Lower leg skin (tissue), 4 donors: Measurements from ENCODE around the gene NOD1. TPM values are rescaled to one million over a fixed set of nuclear protein-coding genes. Genes with fewer than 3 reads are reported as not detected.
A peak's percentile ranks its signal among the peaks of the same experiment; 100 is the strongest.

ENCODE experiments used
- DNase-seq, 2 donors: peaks; one replicate each; pipeline ENCODE4 v3.0.0-alpha.2; 2019; ENCODE audit warnings: low spot score in 2 of 2
- H3K4me3 ChIP-seq: fragments of 200-600 bp; sonication (generic); 2 replicates; pipeline ENCODE4 v1.5.1; 2017; ENCODE audit warnings: mild to moderate bottlenecking, low read depth; ENCODE audit not compliant: poor library complexity, severe bottlenecking
- CTCF ChIP-seq, 3 donors: fragments of 450-650 bp; IDR thresholded peaks; one replicate each; pipeline ENCODE4 v1.5.1; 2016; ENCODE audit warnings: antibody characterized with exemption in 3 of 3, mild to moderate bottlenecking in 3 of 3, moderate library complexity in 2 of 3
- POLR2A ChIP-seq, 2 donors: fragments of 450-650 bp; IDR thresholded peaks; one replicate each; pipeline ENCODE4 v1.6.1; 2016 to 2017; ENCODE audit warnings: antibody characterized with exemption in 2 of 2, mild to moderate bottlenecking in 1 of 2, moderate library complexity in 1 of 2
- WGBS, 2 donors: methylation state at CpG; one replicate each; pipeline ENCODE4 v1.1.5; 2018; 5-methylcytosine and 5-hydroxymethylcytosine counted together
- intact Hi-C: fragments of 100-400 bp; cut with DNase I; formaldehyde crosslinking; loops from one replicate; pipeline ENCODE4 v1.15.0; 2023; ENCODE audit warnings: low total_unique reads
- total RNA-seq, 4 donors: library from RNA; depleted of rRNA; stranded (reverse); fragments of >200 nt; gene quantifications; one replicate each; pipeline ENCODE4 v1.1.0, GENCODE V29; 2016

NOD1 gene
- total RNA-seq, 4 donors from 2014 or later = 5.1 to 14.5 (median 10.9) TPM

GRCh38 chr7:30472784-30473775 is 5.5 kb downstream of the NOD1 start:
- intact Hi-C loops = no loop called here
- WGBS, 2 donors = 59 to 77% methylated on average over 4 of the region's 4 CpGs
- no peak for DNase-seq
- TF ChIP-seq POLR2A (IDR thresholded peaks at IDR 0.05) (no peak), CTCF (IDR thresholded peaks at IDR 0.05) (no peak)
- H3K4me3 ChIP-seq = no peak overlapping the region

GRCh38 chr7:30472081-30472783 is 6.4 kb downstream of the NOD1 start:
- WGBS, 2 donors = 87 to 91% methylated on average over 4 of the region's 4 CpGs
- intact Hi-C loops = no loop called here
- H3K4me3 ChIP-seq = no peak overlapping the region
- DNase-seq = peak in 1 of 2 donors; percentile 12
- TF ChIP-seq CTCF (IDR thresholded peaks at IDR 0.05) (no peak), POLR2A (IDR thresholded peaks at IDR 0.05) (no peak)

DNA sequence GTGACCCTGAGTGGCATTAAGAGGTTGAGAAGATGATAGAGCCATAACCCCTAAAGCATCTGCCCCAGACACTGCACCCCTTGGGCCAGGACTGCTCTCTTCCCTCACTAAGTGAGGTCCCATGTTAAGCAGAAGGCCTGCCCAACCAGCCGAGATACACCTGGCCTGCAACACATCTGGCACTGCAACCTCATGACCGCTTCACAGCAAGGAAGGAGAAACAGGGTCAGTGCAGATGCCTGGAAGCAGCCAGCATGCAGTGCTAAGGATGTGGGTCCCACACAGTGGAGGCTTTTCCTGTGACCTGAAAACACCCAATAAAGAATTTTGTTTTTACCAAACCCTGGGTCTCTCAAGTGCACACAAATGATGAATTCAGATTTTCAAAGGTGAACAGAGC is 7.4 kb downstream of the NOD1 start:
- WGBS, 2 donors = 41 to 60% methylated on average over 2 of the region's 2 CpGs
- no peak overlapping the region for H3K4me3 ChIP-seq
- intact Hi-C loops = no loop called here
- TF ChIP-seq POLR2A (IDR thresholded peaks at IDR 0.05) (no peak), CTCF (IDR thresholded peaks at IDR 0.05) (no peak)
- DNase-seq = peak in 1 of 2 donors; percentile 14

DNA sequence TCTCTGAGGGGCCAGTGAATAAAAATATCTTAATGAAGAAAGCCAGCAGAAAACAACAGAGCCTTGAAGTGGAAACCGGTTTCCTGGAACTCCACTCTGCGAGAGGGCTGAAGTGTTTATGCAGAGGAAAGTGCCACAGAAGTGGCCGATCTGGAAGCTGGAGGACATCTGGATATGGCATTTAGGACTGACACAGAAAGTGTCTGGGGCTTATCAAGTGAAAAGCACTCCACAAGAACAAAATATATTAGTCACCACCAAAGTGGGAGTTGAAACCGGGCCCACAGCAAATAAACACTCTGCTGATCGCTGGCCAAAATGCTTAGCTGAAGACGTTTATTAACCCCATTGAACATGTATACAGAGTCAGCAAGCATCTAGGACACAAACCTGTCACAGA is 7.8 kb downstream of the NOD1 start:
- 41 to 43% methylated on average over 6 of the region's 6 CpGs for WGBS, 2 donors
- TF ChIP-seq POLR2A (IDR thresholded peaks at IDR 0.05) = no peak
- TF ChIP-seq CTCF (IDR thresholded peaks at IDR 0.05) = no peak
- intact Hi-C loops = no loop called here
- H3K4me3 ChIP-seq = no peak overlapping the region
- peak in 1 of 2 donors; percentile 30 for DNase-seq

DNA sequence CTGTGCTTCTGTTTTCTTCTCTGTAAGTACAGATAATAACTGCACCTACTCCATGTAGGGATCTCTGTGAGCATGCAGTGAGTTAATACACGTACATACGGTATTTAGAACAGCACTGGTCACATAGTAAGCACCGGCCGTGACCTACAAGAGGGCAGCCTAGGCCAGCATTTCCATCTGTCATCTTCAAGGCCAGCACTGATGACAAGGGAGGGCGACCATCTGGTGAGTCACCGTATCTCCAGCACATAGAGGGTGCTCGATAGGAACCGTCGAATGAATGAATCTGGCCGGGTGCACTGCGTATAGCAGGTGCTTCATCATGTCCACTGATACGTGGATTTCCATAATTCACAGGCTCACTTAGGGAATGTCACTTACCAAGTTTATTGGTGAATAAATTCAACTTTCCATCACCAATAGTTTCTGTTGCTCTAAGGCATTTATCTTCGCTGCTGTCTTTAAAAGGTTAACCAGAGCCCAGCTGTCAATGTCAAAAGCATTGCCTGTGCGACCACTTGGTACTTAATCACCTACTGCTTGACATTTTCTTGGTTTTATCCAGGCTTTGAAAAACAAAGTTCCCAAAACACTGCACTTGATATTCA is 8.3 kb downstream of the NOD1 start:
- DNase-seq = no peak
- TF ChIP-seq POLR2A (IDR thresholded peaks at IDR 0.05) (no peak), CTCF (IDR thresholded peaks at IDR 0.05) (no peak)
- WGBS, 2 donors = 64 to 68% methylated on average over 14 of the region's 14 CpGs
- H3K4me3 ChIP-seq = no peak overlapping the region
- intact Hi-C loops = no loop called here
